Activated T-cell treated with anti-CD3 and anti-CD28 coated beads for 1 hour (primary cell): ENCODE measurements around the gene EBF3.

ENCODE experiments used
- DNase-seq: peaks from one replicate; pipeline ENCODE4 v3.0.0-alpha.2; 2020; ENCODE audit warnings: low read depth

Gene EBF3

DNA sequence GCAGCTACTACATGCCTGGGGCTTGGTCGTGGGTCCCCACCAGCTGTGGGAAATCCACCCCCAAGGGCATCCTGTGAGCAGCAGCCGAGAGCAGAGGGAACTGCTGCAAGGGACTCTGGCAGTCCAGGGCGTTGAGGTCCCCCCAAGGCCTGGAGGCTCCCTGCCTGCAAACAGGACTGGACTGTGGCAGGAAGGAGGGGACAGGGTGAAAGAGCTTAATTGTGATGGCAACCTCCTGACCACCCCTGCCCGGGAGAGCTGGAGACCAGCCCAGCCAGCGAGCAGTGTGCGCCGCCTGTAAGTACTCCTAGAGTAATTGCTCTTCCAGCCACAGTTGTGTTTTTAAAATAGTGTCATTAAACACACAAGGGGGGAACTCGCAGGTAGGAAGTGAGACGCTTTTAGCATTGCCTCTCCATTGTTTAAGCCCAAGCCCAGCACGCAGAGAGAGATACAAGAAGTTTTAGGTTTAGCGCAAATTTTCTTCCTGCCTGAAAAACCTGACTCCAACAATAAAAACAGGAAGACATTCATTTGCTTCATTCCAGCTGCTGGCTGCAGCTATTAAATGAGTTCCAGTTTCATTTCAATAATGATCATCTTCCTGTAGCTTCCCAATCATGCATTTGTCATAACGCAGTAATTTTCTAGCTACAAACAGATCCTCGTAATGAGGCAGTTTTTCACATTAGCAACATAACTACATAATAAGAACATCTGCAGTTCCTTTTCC lies 111.1 kb downstream of the EBF3 start:
- DNase-seq = no peak

DNA sequence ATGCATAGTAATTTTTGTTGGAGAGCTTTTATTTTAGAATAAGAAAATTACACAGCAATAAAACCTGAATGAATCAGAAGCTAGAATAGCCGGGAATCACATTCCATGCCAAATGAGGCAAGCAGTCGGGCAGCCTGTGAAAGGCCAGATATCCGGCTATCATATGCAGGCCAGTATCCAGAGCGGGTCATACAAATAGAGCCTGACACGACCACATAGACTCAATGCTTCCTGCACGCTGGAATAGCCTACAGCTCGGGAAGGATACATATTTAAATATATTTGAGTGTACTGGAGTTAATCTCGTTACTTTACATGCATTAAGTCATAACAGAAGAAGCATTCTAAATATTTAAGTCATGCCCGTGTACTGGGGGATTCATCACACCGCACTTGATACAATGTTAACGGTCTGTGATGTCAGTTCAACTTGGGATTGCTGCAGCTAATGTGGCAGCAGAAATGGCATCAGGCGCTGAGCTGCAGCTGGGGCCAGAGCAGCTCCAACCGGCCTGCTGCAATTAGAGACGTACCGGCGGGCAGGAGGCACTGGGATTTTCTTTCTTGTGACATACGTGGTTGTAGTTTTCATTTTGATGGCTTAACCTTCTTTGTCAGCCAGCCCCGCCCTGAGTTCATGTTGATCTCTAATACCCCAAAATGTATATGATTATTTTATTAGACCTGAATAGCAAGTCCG lies 112.0 kb downstream of the EBF3 start:
- DNase-seq = no peak

DNA sequence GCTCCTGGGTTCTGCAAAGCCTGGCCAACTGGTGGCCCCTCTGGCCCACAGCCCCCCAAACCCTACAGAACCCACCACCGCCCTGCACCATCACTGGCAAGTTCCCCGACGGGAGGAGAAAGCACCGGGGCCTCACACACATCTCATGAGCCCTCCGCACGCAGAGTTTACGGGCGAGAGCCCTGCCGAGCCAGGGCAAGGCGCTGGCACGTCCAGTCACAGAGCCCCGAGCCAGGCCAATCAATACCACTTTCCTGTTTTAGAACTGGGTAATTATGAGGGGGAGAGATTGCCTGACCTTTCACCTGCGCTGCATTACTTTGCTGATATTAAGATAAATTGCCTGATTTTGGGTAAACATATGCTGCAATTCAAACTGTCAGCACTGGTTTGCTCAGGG lies 113.3 kb downstream of the EBF3 start:
- DNase-seq = no peak

DNA sequence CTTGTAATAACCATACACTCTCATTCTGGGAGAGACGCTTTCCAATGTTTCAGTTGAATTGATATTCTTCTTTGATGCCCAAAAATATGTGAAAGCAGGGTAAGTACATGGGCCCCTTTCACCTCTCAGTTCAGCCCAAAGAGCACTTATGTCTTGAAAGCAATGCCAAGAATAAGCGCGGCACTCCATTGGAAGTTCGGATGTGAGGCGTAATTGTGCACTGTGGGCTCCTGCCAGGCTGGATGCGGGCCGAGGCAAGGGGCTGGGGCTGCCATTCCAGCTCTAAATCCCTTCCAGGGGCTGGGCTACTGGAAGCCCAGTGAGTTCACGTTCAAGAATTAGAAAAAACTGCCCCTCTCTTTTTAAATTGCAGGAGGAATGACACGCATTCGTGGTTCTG lies 113.8 kb downstream of the EBF3 start:
- DNase-seq = no peak

DNA sequence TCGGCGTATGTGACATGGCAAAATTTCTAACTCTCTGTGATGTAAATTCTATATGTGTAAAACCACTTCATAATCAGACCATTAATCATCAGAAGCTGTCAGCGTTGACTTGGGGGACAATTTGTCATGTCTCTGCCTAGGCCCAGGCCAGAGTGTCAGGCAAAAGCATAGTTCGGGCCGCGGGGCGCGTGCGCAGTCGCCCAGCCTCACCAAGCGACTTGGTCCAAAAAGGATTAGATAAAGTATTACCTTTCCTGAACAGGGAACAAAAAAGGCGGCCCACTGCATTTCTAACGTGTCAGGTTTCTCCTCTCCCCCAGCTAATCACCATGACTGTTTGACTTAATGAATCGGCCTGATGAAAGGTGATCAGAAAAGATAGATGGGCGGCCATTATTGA lies 114.2 kb downstream of the EBF3 start:
- no peak for DNase-seq

DNA sequence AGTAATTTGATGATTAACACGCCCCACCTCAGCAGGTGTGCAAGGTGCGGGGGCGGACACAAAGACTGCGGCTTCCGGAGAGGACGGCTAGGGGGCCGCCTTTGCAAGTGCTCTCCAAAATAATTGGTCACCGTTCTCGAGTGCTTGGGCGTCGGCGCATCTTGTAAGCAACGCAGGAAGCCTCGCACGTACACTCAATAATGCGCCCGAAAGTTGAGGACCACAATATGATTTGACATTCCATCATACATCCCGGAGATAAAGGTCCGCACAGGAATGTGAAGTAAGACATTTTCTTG lies 114.7 kb downstream of the EBF3 start:
- DNase-seq = no peak

DNA sequence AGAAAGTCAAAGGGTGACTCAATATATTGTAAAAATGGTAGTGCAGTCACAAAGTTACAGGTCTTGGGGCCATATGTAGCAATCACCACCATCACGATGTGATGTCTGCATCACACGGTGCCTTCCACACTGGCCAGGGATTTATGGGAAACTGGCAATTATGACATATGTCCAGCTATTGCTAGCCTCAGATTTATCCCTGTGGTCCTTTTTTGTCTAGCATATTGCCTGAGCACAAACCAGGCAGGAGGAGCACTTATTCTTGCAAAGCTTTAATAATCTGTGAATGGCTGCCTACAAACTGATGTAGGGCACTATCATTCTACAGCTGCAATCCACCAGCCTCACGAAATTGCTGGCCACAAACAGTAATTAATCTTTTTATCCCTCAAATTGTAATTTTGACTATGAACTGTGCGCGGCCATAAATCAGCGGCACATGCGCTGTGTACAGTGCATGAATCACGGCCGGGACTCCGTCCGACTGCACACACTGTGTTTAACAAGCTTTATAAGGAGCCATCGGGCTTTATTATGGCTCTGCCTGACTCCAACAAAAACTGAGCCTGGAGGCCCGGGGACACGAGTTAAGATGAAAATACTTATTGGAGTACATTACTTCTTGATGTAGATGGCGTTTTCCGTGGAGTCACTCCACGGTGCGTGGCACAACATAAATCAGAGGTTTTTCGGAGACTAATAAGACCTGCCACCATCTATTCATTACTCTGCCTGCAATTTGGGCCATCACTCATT lies 115.2 kb downstream of the EBF3 start:
- DNase-seq = no peak

DNA sequence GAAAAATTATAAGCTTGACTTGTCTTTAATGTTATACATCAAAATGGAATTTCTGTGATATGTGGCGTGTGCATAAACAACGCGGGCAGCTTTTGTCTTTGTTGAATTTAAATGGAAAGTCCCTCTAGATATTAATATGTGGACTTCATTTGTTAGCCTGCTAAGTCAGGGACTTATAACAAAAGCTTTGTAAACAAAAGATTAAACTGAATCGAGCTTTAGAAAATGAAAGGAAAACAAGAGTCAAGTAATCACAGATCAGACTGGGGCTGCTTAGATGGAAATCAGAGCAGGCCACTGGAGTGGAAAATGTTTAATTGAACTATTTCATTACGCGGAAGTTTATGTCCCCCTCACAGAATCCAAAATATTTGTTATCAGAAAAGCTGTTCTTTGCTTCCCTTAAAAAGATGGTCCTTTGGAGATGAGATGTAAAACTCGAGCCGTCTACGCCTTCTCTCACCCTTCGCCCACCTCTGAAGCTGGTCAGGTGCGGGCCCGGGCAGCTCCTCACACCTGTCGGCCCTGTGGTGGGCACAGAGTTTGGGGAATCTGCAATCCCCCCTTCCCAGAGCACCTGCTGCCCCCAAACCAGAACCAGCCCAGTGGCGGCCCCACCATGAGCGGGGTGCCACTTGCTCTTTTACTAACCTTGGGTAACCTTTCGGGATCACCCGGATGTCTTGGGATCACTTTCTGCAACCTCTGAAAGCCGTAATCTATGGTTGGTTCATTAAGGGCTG lies 116.2 kb downstream of the EBF3 start:
- DNase-seq = no peak

DNA sequence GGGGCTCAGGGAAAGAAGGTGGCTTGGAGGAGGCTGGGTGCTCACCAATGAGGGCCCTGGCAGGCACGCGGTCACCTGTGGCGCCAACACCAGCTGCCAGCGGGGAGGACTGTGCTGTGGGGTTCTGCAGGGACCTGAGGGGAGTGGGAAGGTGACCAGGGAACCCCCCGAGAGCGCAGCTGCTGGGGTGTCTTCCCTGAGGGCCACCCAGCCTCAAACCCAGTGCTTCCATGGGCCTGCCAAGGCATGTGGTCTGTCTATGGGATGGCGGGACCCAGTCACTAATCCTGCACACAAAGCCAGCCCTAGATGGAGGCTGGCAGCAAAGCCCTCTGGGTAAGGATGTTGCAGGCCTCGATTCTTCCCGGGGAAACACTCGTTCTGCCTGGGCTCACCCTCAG lies 117.1 kb downstream of the EBF3 start:
- no peak for DNase-seq

DNA sequence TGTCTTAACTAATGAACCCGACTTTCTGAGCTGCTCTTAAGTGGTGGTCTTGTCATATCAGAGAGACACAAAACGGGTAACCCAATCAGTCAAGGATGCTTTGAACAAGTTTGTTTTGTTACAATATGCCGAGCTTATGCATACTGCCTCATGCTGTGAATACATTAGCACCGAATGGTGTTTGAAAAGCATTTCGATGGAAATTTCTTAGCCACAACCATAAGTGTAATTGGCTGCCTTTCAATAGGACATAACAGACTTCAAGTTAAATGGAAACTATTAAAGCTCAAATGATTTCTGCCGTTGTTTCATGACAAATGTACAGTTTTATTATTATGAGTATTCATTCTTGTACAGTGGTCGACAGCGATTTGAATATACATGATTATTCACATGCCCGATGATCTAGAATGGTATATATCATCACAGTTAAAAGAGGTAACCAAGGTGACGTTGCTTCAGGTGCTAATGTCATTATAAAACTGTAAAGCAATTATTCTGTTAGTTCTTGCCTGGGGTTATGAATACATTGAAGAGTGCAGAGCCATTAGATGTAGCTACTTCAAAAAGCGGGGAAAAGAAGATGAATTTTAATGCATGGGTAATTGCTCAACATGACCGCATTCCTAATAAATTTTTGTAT lies 118.8 kb downstream of the EBF3 start:
- no peak for DNase-seq

DNA sequence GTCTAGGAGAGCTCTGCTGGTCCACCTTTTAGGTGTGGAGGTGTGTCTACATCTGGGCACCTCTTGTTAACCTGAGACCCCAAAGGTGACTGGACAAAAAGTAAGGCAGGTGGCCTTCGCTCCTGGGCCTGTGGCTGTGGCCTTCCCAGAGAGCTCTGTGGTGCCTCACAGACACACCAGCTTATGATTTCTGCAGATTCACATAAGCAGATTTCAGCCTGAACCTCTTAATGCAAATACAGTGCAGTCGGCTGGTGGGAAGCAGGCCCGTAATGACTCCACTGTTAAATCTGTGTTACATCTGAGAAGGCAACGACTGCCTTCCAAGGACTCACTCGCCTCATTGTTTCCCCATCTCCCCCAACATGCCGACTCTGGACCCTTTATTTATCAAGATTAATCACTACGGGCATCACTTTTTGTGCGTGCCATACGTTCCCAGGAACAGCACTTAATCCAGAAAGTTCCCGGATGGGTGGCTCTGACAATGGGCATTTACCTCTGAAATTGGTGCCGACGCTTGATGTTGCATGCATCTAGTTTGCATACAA lies 119.8 kb downstream of the EBF3 start:
- no peak for DNase-seq

DNA sequence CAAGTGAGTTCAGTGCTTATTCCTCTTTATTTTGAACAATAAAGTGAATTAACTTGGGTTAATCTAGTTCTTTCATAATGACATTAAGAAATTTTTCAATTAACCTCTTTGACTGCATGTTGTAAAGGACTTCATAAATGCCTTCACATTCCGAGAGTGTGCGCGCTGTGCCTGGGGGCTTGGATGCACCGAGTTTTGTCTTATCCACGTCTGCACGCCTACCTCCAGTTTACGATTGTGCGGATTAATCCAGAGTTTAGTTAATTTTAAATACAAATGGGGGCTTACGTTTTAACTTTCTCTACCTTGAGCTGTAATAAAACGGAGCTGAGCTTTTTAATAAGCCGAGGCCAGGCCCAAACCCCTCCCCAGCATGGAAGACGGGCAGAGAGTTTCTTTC lies 120.4 kb downstream of the EBF3 start:
- DNase-seq = no peak

DNA sequence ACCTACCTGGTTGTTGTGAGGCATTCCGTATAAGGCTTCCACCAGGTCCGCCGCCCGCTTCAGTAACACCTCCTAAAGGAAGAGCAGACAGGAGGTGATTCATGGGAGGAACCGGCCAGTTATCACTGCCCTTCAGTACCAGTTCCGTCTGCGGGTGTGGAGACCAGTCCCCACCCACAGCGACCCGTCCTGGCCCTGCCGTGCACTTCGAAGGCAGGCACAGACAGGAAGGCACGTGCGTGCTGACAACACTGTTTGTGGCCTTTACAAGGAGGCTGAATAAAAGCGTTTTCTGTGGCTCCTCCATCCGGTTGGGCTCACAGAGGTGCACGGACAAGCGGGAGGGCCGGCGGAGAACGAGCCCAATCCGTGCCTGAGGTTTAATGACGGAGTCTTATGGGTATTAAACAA lies 120.9 kb downstream of the EBF3 start:
- no peak for DNase-seq

DNA sequence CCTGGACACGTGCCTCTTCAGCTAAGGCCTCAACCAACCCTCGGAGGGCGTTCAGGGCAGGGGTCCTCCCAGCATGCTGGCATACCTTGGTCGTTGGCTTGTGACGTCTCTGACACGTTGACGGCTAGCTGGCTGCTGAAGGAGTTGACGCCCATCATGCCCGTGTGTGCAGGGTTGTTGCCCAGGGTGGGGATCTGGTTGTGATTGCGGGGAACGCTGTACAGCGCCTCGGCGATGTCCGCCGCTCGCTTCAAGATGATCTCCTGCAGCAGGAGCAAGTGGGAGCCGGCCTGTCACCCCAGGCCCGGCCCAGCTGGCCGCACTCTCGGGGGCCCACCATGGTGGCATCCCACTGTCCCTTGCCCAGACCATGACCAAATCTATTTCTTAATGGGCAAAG lies 122.0 kb downstream of the EBF3 start:
- no peak for DNase-seq

DNA sequence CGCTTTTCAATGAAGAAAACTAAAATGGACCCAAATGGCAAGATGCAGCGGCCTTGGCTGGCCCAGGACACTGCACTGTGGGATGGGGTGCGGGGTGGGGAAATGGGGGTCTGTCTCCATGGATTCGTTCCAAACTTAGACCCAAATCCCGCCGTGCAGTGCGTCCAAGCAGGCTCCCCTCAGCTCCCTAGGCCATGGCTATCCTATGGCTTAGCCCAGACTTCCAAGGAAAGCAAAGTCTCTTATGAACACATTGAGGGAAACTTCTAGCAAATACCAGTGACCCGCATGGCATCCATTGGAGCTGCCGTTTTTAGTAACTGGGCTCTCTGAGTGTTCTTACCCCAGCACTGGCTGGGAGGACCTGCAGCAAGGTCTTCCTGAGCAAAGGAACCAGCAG lies 122.5 kb downstream of the EBF3 start:
- no peak for DNase-seq

DNA sequence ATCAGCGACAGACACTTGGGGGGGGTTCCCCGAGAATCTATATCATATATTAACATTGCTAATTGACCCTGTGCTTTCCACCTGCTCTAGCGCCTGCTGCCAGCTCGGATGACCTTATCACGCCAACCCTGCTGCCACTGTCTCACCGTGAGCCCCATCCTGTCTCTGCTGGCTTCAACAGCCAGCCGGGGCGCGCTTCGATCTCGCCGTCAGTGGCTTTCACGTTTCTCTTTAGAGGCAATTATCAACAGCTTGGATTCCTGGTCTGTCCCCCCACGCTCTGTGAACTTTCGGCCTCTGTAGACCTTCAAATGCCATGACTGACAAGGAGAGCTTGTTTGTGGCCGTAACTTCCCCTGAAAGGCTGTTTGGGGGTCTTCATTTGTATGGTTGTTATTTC lies 123.0 kb downstream of the EBF3 start:
- no peak for DNase-seq

DNA sequence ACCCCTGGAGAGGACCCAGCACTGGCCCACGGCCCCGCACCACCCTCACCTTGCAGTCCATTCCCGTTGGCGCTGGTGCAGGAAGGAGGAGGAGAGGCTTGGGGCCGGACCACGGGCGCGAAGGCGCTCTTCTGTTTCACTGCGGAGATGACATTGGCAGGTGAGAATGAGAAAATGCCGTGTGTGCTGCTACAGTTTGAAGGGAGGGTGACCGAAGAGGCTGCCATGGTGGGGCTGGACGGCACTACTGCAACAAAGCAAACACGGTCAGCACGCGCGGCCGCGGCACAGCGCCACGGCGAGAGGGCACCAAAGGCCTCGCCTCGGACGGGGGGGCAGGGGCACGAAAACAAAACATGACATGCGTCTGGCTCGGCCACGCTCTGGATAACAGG lies 123.9 kb downstream of the EBF3 start:
- DNase-seq = no peak

DNA sequence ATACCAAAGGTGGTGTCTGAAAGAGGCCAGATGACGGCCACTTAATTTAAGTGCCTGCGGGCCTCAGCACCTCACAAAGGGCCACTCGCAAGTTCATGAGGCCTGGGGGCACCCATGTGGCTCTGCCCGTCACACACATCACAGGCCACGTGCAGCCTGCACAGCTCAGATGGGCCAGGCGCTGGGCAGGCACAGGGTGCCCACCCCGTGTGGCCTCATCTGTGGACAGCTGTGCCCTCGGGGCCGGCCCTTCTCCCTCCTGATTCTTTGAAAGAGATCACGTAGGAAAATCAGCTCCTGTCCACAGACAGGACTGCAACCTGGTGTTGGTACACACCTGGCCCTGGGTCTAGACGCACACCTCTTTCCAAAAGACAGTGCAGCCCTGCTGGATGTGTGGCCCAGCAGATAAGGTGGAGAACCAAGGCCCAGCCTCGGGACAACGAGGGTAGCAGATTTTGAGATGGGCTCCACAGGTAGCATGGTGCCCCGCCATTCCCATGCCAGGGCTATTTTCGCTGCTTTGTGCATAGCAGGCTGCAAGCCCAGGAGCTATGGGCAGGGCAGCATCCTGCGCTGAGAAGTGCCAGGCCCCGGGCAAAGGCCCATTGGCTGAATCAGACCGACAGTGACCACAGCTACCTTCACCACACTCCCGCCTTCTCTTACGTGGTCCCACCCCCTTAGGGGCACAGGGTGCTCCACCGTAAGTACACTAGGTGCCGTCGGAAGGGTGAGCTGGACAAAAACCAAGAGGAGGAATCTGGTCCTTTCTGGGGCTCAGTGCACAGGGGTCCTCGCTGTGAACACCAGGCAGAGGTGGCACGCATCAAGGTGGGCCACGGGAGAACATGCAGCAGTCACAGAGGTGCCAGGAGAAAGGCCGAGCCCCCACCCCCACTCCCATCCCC lies 124.5 kb downstream of the EBF3 start:
- DNase-seq = no peak

DNA sequence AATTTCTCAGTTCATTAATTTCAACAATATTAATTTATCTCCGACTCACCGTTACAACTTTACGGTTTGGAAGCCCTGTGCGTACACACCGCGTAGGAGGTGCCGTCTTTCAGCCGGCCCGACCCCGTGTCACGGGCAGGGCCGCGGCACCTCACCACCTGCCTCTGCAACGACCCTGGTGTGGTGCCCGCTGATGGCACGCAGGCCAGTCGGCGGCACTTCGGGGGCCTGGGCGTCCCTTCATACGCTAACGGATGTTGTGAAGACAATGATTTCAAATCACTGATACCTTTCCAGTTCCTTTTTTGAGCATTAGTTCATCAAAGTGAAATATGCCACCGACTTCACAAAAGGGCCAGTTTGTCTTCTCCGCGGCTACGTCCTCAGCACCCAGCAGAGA lies 125.3 kb downstream of the EBF3 start:
- DNase-seq = no peak

DNA sequence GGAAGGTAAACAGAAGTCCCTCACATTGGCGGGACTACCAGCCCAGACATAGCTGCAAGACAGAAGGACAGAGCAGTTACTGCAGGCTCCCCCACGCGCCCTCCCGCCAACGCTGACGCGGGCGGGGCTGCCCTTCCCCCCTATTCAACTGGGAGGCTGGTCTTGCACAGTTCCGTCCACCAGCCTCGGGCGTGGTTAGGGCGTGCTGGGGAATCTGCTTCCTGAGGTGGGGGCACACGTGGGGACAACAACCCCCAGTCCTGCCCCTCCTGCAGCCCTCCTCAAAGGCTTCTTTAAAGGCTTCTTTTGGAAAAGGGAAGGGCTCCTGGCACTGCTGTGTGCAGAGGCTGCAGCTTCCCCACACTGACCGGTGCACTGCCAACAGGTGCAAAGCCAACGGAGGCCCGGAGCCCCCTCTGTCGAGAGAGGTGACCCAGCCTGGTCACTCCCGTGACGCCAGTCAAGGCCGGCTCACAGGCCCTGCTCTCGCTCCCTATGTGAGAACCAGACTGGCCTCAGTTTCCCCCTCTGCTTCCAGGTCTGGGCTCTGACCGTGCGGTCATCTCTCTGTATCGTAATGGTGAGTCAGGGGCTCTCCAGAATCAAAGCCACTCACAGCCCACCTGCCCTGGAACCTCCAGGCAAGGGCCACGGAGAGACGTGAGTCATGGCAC lies 126.0 kb downstream of the EBF3 start:
- no peak for DNase-seq
